MCF 10A (cell line): ENCODE results near the gene TUBA8. TPM values are rescaled to one million over a fixed set of nuclear protein-coding genes. Genes with fewer than 3 reads are reported as not detected.
"Not testable (repeated sequence)": the region's sequence is repeated elsewhere in the genome, so short reads cannot be mapped to it uniquely, and the experiment has no call there.

Source experiments
- BruUV-seq: library from RNA; stranded (reverse); fragments of 400-500 nt; replicated peaks from 2 replicates; lab custom pipeline; 2021; lab: Mats Ljungman, UMichigan
- CTCF ChIA-PET: fragments of 300-600 bp; sonication (Branson Sonifier 250); formaldehyde crosslinking; extraction: SDS; loops from one replicate; lab custom pipeline; 2021; ENCODE audit warnings: antibody characterized with exemption, inconsistent platforms; lab: Yijun Ruan, JAX
- POLR2A ChIA-PET: fragments of 300-600, 350-650 bp; sonication (Branson Sonifier 250); formaldehyde crosslinking; extraction: SDS; loops from one replicate; lab custom pipeline; 2020; ENCODE audit warnings: antibody characterized with exemption, inconsistent platforms; lab: Yijun Ruan, JAX
- DNase-seq: peaks from one replicate; pipeline ENCODE4 v3.0.0-alpha.2; 2018; ENCODE audit not compliant: unreplicated experiment
- H3K27ac Mint-ChIP-seq: one replicate; pipeline ENCODE4 v1.8.0; 2022; ENCODE audit warnings: mild to moderate bottlenecking, low read depth, mixed read lengths; ENCODE audit not compliant: unreplicated experiment
- H3K27me3 Mint-ChIP-seq: one replicate; pipeline ENCODE4 v1.8.0; 2022; ENCODE audit warnings: mixed read lengths; ENCODE audit not compliant: insufficient read depth, unreplicated experiment
- H3K36me3 Mint-ChIP-seq: one replicate; pipeline ENCODE4 v1.8.0; 2022; ENCODE audit warnings: mild to moderate bottlenecking, moderate library complexity, mixed read lengths; ENCODE audit not compliant: insufficient read depth, unreplicated experiment
- H3K4me1 Mint-ChIP-seq: one replicate; pipeline ENCODE4 v1.8.0; 2022; ENCODE audit warnings: mixed read lengths; ENCODE audit not compliant: insufficient read depth, unreplicated experiment
- H3K4me3 Mint-ChIP-seq: one replicate; pipeline ENCODE4 v1.8.0; 2022; ENCODE audit warnings: mild to moderate bottlenecking, moderate library complexity, mixed read lengths; ENCODE audit not compliant: unreplicated experiment
- H3K9me3 Mint-ChIP-seq: one replicate; pipeline ENCODE4 v1.8.0; 2022; ENCODE audit warnings: mixed read lengths; ENCODE audit not compliant: unreplicated experiment
- intact Hi-C: fragments of 100-400 bp; cut with micrococcal nuclease; formaldehyde crosslinking; loops from 2 replicates; pipeline ENCODE4 v1.14.1; 2022
- total RNA-seq: library from RNA; stranded (reverse); gene quantifications from 2 replicates; pipeline ENCODE4 v1.2.3, GENCODE V29; 2022
- TF ChIP-seq, protein P1 (sequence below): fragments of 200-600 bp; IDR thresholded peaks from one replicate; pipeline ENCODE4 v1.8.0; 2022; ENCODE audit warnings: antibody characterized with exemption, mild to moderate bottlenecking; ENCODE audit not compliant: unreplicated experiment

The TUBA8 gene
- total RNA-seq, 1 experiment from 2014 or later = not detected

DNA sequence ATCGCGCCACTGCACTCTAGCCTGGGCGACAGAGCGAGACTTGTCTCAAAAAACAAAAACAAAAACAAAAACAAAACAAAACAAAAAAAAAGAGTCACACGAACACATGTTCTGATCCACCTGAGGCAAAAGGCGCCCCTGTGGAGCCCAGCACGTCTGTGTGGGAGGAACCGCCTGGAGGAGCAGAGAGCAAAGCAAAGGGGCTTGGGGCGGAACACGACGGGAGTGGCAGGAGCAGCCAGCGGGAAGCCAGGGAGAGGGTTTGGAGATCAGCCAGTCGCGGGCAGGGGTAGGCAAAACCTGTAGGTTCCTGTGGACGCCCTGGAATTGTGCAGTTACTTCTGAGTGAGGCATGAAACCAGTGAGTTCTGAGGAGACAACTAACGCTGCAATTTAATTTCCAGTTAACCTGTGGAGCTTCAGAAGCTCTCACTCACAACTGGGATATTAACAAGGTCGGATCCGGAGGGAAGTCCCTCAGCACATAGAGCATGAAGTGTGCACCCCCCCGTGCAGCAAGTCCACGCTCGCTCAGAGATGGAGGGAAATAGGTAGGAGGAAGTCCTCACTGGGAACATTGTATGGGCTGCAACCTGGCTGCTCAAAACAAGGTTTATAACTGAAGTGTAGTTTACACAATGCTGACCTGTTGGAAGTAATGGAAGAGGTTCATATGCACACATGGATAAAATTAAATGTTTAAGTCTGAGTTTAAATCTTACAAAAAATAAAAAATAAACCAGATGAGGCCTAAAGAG lies 26.1 kb downstream of the TUBA8 start:
- DNase-seq = no peak
- TF ChIP-seq, protein P1, sequence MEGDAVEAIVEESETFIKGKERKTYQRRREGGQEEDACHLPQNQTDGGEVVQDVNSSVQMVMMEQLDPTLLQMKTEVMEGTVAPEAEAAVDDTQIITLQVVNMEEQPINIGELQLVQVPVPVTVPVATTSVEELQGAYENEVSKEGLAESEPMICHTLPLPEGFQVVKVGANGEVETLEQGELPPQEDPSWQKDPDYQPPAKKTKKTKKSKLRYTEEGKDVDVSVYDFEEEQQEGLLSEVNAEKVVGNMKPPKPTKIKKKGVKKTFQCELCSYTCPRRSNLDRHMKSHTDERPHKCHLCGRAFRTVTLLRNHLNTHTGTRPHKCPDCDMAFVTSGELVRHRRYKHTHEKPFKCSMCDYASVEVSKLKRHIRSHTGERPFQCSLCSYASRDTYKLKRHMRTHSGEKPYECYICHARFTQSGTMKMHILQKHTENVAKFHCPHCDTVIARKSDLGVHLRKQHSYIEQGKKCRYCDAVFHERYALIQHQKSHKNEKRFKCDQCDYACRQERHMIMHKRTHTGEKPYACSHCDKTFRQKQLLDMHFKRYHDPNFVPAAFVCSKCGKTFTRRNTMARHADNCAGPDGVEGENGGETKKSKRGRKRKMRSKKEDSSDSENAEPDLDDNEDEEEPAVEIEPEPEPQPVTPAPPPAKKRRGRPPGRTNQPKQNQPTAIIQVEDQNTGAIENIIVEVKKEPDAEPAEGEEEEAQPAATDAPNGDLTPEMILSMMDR = no peak
- ChIA-PET POLR2A (no interaction called here), CTCF (no interaction called here)
- Mint-ChIP-seq H3K9me3 (no peaks in the 10 kb centered on the region), H3K4me3 (no peak overlapping the region), H3K27me3 (no peaks in the 10 kb centered on the region), H3K36me3 (no peaks in the 10 kb centered on the region), H3K4me1 (no peaks in the 10 kb centered on the region), H3K27ac (no peak overlapping the region)
- BruUV-seq = no TSS peak
- intact Hi-C loops = no loop called here

DNA sequence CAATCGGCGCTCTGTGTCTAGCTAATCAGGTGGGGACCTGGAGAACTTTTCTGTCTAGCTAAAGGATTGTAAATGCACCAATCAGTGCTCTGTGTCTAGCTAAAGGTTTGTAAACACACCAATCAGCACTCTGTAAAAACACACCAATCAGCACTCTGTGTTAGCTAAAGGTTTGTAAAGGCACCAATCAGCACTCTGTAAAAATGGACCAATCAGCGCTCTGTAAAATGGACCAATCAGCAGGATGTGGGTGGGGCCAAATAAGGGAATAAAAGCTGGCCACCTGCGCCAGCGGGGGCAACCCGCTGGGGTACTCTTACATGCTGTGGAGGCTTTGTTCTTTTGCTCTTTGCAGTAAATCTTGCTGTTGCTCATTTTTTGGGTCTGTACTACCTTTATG lies 30.4 kb downstream of the TUBA8 start:
- BruUV-seq, intact Hi-C loops: not testable (repeated sequence)
- POLR2A ChIA-PET = interaction anchor here (1.2 kb wide), 1 partner anchor 26 kb away, joined by 6 read pairs; no protein-coding TSS in a partner anchor

DNA sequence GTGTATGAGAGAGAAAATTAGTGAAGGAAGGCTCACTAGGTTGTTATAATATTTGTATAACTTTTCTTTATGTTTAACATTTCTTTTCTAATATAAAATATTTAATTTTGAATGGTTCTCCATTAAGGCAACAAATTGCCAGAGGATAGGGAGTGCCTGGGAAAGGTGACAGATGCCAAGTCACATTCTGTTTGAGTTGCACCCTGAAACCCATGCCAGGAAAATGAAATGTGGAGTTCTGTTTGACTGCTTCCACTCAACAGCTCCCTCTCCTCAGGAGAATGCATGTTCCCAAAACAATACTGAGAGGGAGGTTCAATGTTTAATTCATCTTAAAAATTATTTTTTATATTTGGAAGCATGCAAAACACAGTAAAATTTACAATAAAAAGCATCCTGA lies 33.5 kb downstream of the TUBA8 start:
- no TSS peak for BruUV-seq
- intact Hi-C loops = no loop called here
- ChIA-PET CTCF (interaction anchor here (0.7 to 0.9 kb wide), 2 partner anchors 13 to 21 kb away, joined by 3 to 4 read pairs; no protein-coding TSS in a partner anchor), POLR2A (no interaction called here)
- H3K27ac Mint-ChIP-seq = no peak overlapping the region
- TF ChIP-seq, protein P1 = no peak
- no peak for DNase-seq
- no peaks in the 10 kb centered on the region for H3K36me3 Mint-ChIP-seq
- H3K27me3 Mint-ChIP-seq = no peaks in the 10 kb centered on the region
- no peak overlapping the region for H3K4me3 Mint-ChIP-seq
- no peaks in the 10 kb centered on the region for H3K9me3 Mint-ChIP-seq
- peaks cover 8% of the 10 kb centered on the region for H3K4me1 Mint-ChIP-seq

More for the DNA sequence above, 30.4 kb downstream of the TUBA8 start:
- CTCF ChIA-PET = interaction anchor here (0.5 to 0.7 kb wide), 4 partner anchors 10 to 399 kb away, joined by 3 to 4 read pairs (median 3); no protein-coding TSS in a partner anchor
- not testable (repeated sequence) for H3K27me3 Mint-ChIP-seq, H3K27ac Mint-ChIP-seq, H3K4me1 Mint-ChIP-seq, H3K4me3 Mint-ChIP-seq, DNase-seq, H3K9me3 Mint-ChIP-seq, H3K36me3 Mint-ChIP-seq

DNA sequence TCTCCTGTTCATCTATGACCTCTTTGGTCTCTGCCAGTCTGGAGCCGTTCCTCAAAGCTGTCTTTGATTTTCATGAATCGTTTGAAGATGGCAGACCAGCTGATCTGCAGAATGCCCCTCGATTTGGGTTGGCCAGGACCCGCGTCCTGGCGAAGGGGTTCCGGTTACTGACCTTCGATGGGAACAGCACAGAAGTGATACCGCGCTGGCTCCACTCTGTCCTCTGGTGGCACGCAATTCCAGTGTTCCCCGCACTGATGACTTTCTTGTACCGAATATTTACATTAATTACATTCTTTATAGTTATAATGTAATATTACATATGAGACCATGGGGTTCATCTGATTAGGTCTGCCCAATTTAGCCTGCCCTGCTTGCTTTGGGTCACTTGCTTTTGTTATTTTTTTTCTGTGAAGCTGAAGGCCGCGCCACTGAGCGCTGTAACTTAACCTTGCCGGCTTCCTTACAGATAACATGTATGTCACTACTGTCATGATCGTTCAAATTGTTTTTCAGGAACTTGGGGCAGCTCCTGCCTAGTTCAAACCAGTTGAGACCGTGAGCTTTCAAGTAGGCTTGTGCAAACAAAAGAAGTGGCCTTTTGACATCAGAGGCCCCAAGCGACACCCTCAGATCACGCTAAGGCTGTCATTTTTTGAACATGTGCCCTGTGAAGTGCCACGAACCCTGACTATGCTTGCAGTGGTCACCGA lies 35.2 kb downstream of the TUBA8 start:
- ChIA-PET POLR2A (no interaction called here), CTCF (no interaction called here)
- H3K27me3 Mint-ChIP-seq = no peaks in the 10 kb centered on the region
- H3K4me1 Mint-ChIP-seq = peaks cover 8% of the 10 kb centered on the region
- intact Hi-C loops = no loop called here
- TF ChIP-seq, protein P1 = no peak
- H3K27ac Mint-ChIP-seq = no peak overlapping the region
- no peak for DNase-seq
- H3K9me3 Mint-ChIP-seq = no peaks in the 10 kb centered on the region
- no TSS peak for BruUV-seq
- H3K4me3 Mint-ChIP-seq = no peak overlapping the region
- no peaks in the 10 kb centered on the region for H3K36me3 Mint-ChIP-seq
